Large intestine (tissue), 3 donors: Measurements from ENCODE around the gene CFAP46. TPM values are rescaled to one million over a fixed set of nuclear protein-coding genes. Genes with fewer than 3 reads are reported as not detected.

Experiments used
- DNase-seq, 2 donors: peaks; one replicate each; pipeline versions ENCODE4 v3.0.0 to v3.0.0-alpha.2; 2013
- H3K27ac ChIP-seq: one replicate; pipeline ENCODE4 v1.5.1; 2013; ENCODE audit warnings: low read length
- H3K27me3 ChIP-seq: 2 replicates; pipeline ENCODE4 v1.6.1; 2013; ENCODE audit warnings: low read length; ENCODE audit not compliant: control insufficient read depth, insufficient read depth
- H3K36me3 ChIP-seq: 2 replicates; pipeline ENCODE4 v1.6.1; 2013; ENCODE audit warnings: low read length; ENCODE audit not compliant: control insufficient read depth, insufficient read depth
- H3K4me1 ChIP-seq: one replicate; pipeline ENCODE4 v1.6.1; 2013; ENCODE audit warnings: low read length; ENCODE audit not compliant: control insufficient read depth, insufficient read depth
- H3K4me3 ChIP-seq: one replicate; pipeline ENCODE4 v1.5.1; 2013; ENCODE audit warnings: low read length
- H3K9me3 ChIP-seq: one replicate; pipeline ENCODE4 v1.6.1; 2013; ENCODE audit warnings: mild to moderate bottlenecking, low read depth, low read length, moderate library complexity; ENCODE audit not compliant: control insufficient read depth
- WGBS: methylation state at CpG from one replicate; pipeline ENCODE4 v1.1.5; 2013; ENCODE audit warnings: low lambda C conversion rate; ENCODE audit not compliant: insufficient coverage; 5-methylcytosine and 5-hydroxymethylcytosine counted together
- polyA plus RNA-seq: library from polyadenylated mRNA; unstranded; fragments of 120-200 nt; gene quantifications from one replicate; pipeline ENCODE4 v1.2.1, GENCODE V29; 2013

The CFAP46 gene
- polyA plus RNA-seq, 1 donor: 0.75 TPM

GRCh38 chr10:132815168-132815857 is 127.1 kb downstream of the CFAP46 start:
- H3K27ac ChIP-seq: no peak overlapping the region
- H3K4me1 ChIP-seq: no peaks in the 10 kb centered on the region
- H3K9me3 ChIP-seq: peaks cover 4% of the 10 kb centered on the region
- peaks cover 9% of the 10 kb centered on the region for H3K27me3 ChIP-seq
- no peaks in the 10 kb centered on the region for H3K36me3 ChIP-seq
- no peak for DNase-seq
- no CpG with 5 or more reads among the region's 18 CpGs for WGBS
- H3K4me3 ChIP-seq: no peak overlapping the region

- no peak overlapping the region for H3K4me3 ChIP-seq
Measured at GRCh38 chr10:132814469-132814856, 127.9 kb downstream of the CFAP46 start.

GRCh38 chr10:132813560-132814468 is 128.6 kb downstream of the CFAP46 start:
- no peak overlapping the region for H3K4me3 ChIP-seq
- H3K4me1 ChIP-seq: no peaks in the 10 kb centered on the region
- no peak overlapping the region for H3K27ac ChIP-seq
- H3K9me3 ChIP-seq: peaks cover 4% of the 10 kb centered on the region
- H3K36me3 ChIP-seq: no peaks in the 10 kb centered on the region
- WGBS: no CpG with 5 or more reads among the region's 28 CpGs
- no peak for DNase-seq
- peaks cover 9% of the 10 kb centered on the region for H3K27me3 ChIP-seq

More at GRCh38 chr10:132814469-132814856, 127.9 kb downstream of the CFAP46 start:
- Histone ChIP-seq H3K27ac (no peak overlapping the region), H3K36me3 (no peaks in the 10 kb centered on the region), H3K4me1 (no peaks in the 10 kb centered on the region), H3K27me3 (peaks cover 9% of the 10 kb centered on the region), H3K9me3 (peaks cover 4% of the 10 kb centered on the region)
- no CpG with 5 or more reads among the region's 16 CpGs for WGBS
- DNase-seq: no peak

- H3K4me1 ChIP-seq: no peaks in the 10 kb centered on the region
- no peak overlapping the region for H3K27ac ChIP-seq
- DNase-seq: no peak
- no peaks in the 10 kb centered on the region for H3K36me3 ChIP-seq
- H3K9me3 ChIP-seq: peaks cover 4% of the 10 kb centered on the region
- peaks cover 11% of the 10 kb centered on the region for H3K27me3 ChIP-seq
- H3K4me3 ChIP-seq: no peak overlapping the region
- no CpG with 5 or more reads among the region's 10 CpGs for WGBS
Measured at GRCh38 chr10:132813001-132813401, 129.4 kb downstream of the CFAP46 start.

- DNase-seq: no peak
- no peak overlapping the region for H3K4me3 ChIP-seq
- H3K27me3 ChIP-seq: peaks cover 6% of the 10 kb centered on the region
- H3K9me3 ChIP-seq: peaks cover 2% of the 10 kb centered on the region
- H3K27ac ChIP-seq: no peak overlapping the region
- no CpG with 5 or more reads among the region's 11 CpGs for WGBS
- no peaks in the 10 kb centered on the region for H3K36me3 ChIP-seq
- H3K4me1 ChIP-seq: no peaks in the 10 kb centered on the region
Measured at GRCh38 chr10:132812520-132812919, 129.8 kb downstream of the CFAP46 start.

- no peak overlapping the region for H3K4me3 ChIP-seq
- H3K27ac ChIP-seq: no peak overlapping the region
- peaks cover 3% of the 10 kb centered on the region for H3K27me3 ChIP-seq
- no peak for DNase-seq
- H3K4me1 ChIP-seq: no peaks in the 10 kb centered on the region
- no peaks in the 10 kb centered on the region for H3K36me3 ChIP-seq
- no CpG with 5 or more reads among the region's 26 CpGs for WGBS
- peaks cover 5% of the 10 kb centered on the region for H3K9me3 ChIP-seq
Measured at GRCh38 chr10:132811891-132812481, 130.4 kb downstream of the CFAP46 start.

- H3K4me1 ChIP-seq: no peaks in the 10 kb centered on the region
- WGBS: no CpG with 5 or more reads among the region's 33 CpGs
- no peak overlapping the region for H3K4me3 ChIP-seq
- H3K27me3 ChIP-seq: peaks cover 3% of the 10 kb centered on the region
- peaks cover 5% of the 10 kb centered on the region for H3K9me3 ChIP-seq
- H3K27ac ChIP-seq: no peak overlapping the region
- H3K36me3 ChIP-seq: no peaks in the 10 kb centered on the region
- DNase-seq: no peak
Measured at GRCh38 chr10:132810807-132811700, 131.3 kb downstream of the CFAP46 start.

- Histone ChIP-seq H3K4me1 (no peaks in the 10 kb centered on the region), H3K4me3 (no peak overlapping the region), H3K36me3 (no peaks in the 10 kb centered on the region), H3K9me3 (peaks cover 5% of the 10 kb centered on the region), H3K27me3 (peaks cover 3% of the 10 kb centered on the region), H3K27ac (no peak overlapping the region)
- DNase-seq: no peak
- no CpG with 5 or more reads among the region's 39 CpGs for WGBS
Measured at GRCh38 chr10:132810141-132810806, 132.1 kb downstream of the CFAP46 start.

- Histone ChIP-seq H3K4me3 (no peak overlapping the region), H3K27me3 (peaks cover 3% of the 10 kb centered on the region), H3K9me3 (peaks cover 5% of the 10 kb centered on the region), H3K36me3 (no peaks in the 10 kb centered on the region), H3K4me1 (no peaks in the 10 kb centered on the region), H3K27ac (no peak overlapping the region)
- DNase-seq: no peak
- WGBS: no CpG with 5 or more reads among the region's 38 CpGs
Measured at GRCh38 chr10:132809232-132810140, 132.9 kb downstream of the CFAP46 start.
